A549 (cell line): ENCODE measurements around the gene CPNE4. TPM values are rescaled to one million over a fixed set of nuclear protein-coding genes. Genes with fewer than 3 reads are reported as not detected.

Source experiments
- BHLHE40 ChIP-seq: IDR thresholded peaks from 2 replicates; pipeline ENCODE4 v1.6.1; 2012; ENCODE audit warnings: low read depth, low read length, inconsistent platforms
- CBX8 ChIP-seq: fragments of 200-600 bp; sonication (generic); IDR thresholded peaks from 2 replicates; pipeline ENCODE4 v1.6.1; 2016
- CHD2 ChIP-seq: fragments of 150-350 bp; IDR thresholded peaks from 2 replicates; pipeline ENCODE4 v1.6.1; 2014; ENCODE audit warnings: low read length; ENCODE audit not compliant: partially characterized antibody
- EHF ChIP-seq: fragments of 250-450 bp; sonication (Bioruptor Pico); IDR thresholded peaks from 2 replicates; pipeline ENCODE4 v1.5.0; 2020; ENCODE audit warnings: mild to moderate bottlenecking
- ELK1 ChIP-seq: fragments of 150-350 bp; IDR thresholded peaks from 2 replicates; pipeline ENCODE4 v1.6.1; 2014; ENCODE audit warnings: low read depth, mild to moderate bottlenecking, low read length
- HDAC2 ChIP-seq: fragments of 200-600 bp; sonication (generic); IDR thresholded peaks from 2 replicates; pipeline ENCODE4 v1.6.1; 2016
- HOXA7 ChIP-seq: fragments of 250-450 bp; sonication (Bioruptor Pico); IDR thresholded peaks from 2 replicates; pipeline ENCODE4 v1.5.0; 2020; ENCODE audit warnings: mild to moderate bottlenecking, moderate library complexity
- HOXB13 ChIP-seq: fragments of 250-450 bp; sonication (Bioruptor Pico); IDR thresholded peaks from 2 replicates; pipeline ENCODE4 v1.5.0; 2020; ENCODE audit warnings: low read depth, mild to moderate bottlenecking, moderate library complexity
- HOXB5 ChIP-seq: fragments of 250-450 bp; sonication (Bioruptor Pico); IDR thresholded peaks from 2 replicates; pipeline ENCODE4 v1.5.0; 2020; ENCODE audit warnings: mild to moderate bottlenecking, moderate library complexity
- JUN ChIP-seq, 2 experiments: fragments of >200 bp; sonication (Bioruptor Twin); formaldehyde crosslinking; IDR thresholded peaks; 2 replicates in 1 of 2; 3 replicates in 1 of 2; pipeline ENCODE4 v1.6.1; 2016 to 2017
- MAX ChIP-seq: IDR thresholded peaks from 2 replicates; pipeline ENCODE4 v1.6.1; 2012
- NFE2L2 ChIP-seq: fragments of 150-350 bp; conservative IDR thresholded peaks from 2 replicates; pipeline ENCODE4 v1.6.1; 2014; ENCODE audit warnings: low read length
- PHF8 ChIP-seq: fragments of 200-600 bp; sonication (generic); IDR thresholded peaks from 2 replicates; pipeline ENCODE4 v1.6.1; 2016; ENCODE audit warnings: low read depth, mild to moderate bottlenecking, antibody characterized with exemption, moderate library complexity, borderline replicate concordance
- POLR2AphosphoS2 ChIP-seq: conservative IDR thresholded peaks from 2 replicates; pipeline ENCODE4 v1.6.1; 2012; ENCODE audit warnings: low read length, improper control_type of control experiment, inconsistent platforms
- RAD21 ChIP-seq, 2 experiments: fragments of >200 bp in 1 of 2; sonication (Bioruptor Twin) in 1 of 2; formaldehyde crosslinking in 1 of 2; IDR thresholded peaks in 1 of 2; conservative IDR thresholded peaks in 1 of 2; 2 replicates in 1 of 2; 3 replicates in 1 of 2; pipeline ENCODE4 v1.6.1; 2012 to 2018; ENCODE audit warnings: inconsistent platforms in 1 of 2
- RNF2 ChIP-seq: fragments of 200-600 bp; sonication (generic); IDR thresholded peaks from 2 replicates; pipeline ENCODE4 v1.6.1; 2016; ENCODE audit warnings: low read depth, mild to moderate bottlenecking, antibody characterized with exemption, moderate library complexity, borderline replicate concordance
- SMC3 ChIP-seq: fragments of >200 bp; sonication (Bioruptor Twin); formaldehyde crosslinking; IDR thresholded peaks from 3 replicates; pipeline ENCODE4 v1.6.1; 2018; ENCODE audit warnings: inconsistent platforms
- SREBF2 ChIP-seq: fragments of 450-650 bp; IDR thresholded peaks from 2 replicates; pipeline ENCODE4 v1.6.1; 2014; ENCODE audit warnings: mild to moderate bottlenecking, moderate library complexity
- TFCP2L1 ChIP-seq: fragments of 250-450 bp; sonication (Bioruptor Pico); IDR thresholded peaks from 2 replicates; pipeline ENCODE4 v1.5.0; 2021; ENCODE audit warnings: mild to moderate bottlenecking
- TP53 ChIP-seq: fragments of 250-450 bp; sonication (Bioruptor Pico); IDR thresholded peaks from 2 replicates; pipeline ENCODE4 v1.5.0; 2021; ENCODE audit warnings: mild to moderate bottlenecking, moderate library complexity
- ZFP36 ChIP-seq: fragments of 450-650 bp; IDR thresholded peaks from 2 replicates; pipeline ENCODE4 v1.6.1; 2014; ENCODE audit warnings: borderline replicate concordance; ENCODE audit not compliant: partially characterized antibody
- polyA plus RNA-seq, 4 experiments: library from polyadenylated mRNA; depleted of rRNA in 3 of 4; stranded (reverse); fragments of >200 nt; fragmentation: RNase III in 1 of 4; extraction: RNeasy Plus Mini Kit Qiagen cat#74134 plus additional on column Dnase treatment in 1 of 4; gene quantifications; 2 replicates in 3 of 4; 3 replicates in 1 of 4; pipeline ENCODE4 v1.2.3, GENCODE V29; 2011 to 2017
- TF ChIP-seq, protein P1 (sequence below): fragments of 250-450 bp; sonication (Bioruptor Pico); IDR thresholded peaks from 2 replicates; pipeline ENCODE4 v1.5.0; 2021; ENCODE audit warnings: mild to moderate bottlenecking, moderate library complexity, borderline replicate concordance
- TF ChIP-seq, protein P2 (sequence below): fragments of >200 bp; sonication (Bioruptor Twin); formaldehyde crosslinking; IDR thresholded peaks from 2 replicates; pipeline ENCODE4 v1.6.1; 2016
- TF ChIP-seq, protein P3 (sequence below): fragments of 450-650 bp; IDR thresholded peaks from 2 replicates; pipeline ENCODE4 v1.6.1; 2014; ENCODE audit warnings: antibody characterized with exemption
- TF ChIP-seq, protein P4 (sequence below): IDR thresholded peaks from 2 replicates; pipeline ENCODE4 v1.6.1; 2012
- TF ChIP-seq, protein P5 (sequence below): fragments of >200 bp; sonication (Bioruptor Twin); formaldehyde crosslinking; IDR thresholded peaks from 3 replicates; pipeline ENCODE4 v1.5.1; 2016

The CPNE4 gene
- polyA plus RNA-seq, 2 of the 4 experiments (the other 2 are of a cell fraction), result 3.6 to 8.7 TPM

DNA sequence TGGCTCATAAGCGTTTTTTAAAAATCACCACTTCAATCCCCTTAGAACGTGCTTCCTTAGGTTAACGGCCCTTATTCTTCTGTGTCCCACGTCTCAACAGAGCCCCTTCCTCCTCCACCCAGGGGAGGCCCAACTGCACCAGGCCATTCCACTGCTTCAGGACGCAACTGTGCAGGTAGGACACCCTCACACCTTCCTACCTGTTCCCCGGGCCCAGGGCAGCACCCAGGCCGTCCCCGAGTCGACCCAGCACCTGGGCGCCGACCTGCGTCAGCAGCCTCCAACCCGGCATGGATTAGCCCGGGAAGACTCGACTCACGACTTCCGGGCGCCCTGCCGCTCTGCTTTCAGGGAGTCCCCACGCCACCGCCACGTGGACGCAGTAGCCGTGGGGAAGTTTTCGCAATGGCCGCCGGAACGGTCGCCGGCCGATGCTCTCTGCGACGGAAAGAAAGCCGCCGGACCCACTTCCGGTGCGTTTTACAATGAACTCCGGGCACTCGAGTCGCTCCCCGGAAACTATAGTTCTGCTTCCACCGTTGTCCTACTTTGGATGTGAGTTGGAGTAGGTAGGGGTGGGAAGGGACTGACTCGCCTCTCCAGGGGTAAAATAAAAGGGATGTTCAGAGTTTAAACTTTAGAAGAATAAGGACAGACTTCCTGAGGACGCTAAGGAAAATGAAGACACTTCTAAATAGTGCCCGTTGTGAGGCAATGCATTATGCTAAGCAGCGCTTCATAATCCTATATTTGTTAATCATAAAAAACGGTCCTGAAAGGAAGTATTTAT is 532.1 kb downstream of the CPNE4 start, which contains the start of gene MRPL3 (continued):
- TF ChIP-seq ZFP36 (no peak), HDAC2 (no peak), HOXB5 (CRISPR knock-in tag) (peak; percentile 65; the same call in 1 of the 2 replicates), RAD21 (conservative IDR thresholded peaks at IDR 0.05 in 1 of 2, IDR thresholded peaks at IDR 0.05 in 1 of 2) (0 out of 5 replicates have a peak, but pooled peaks of 1 of the 2 experiments have one; percentile 22), PHF8 (peak; percentile 94), TFCP2L1 (CRISPR knock-in tag) (no peak), CBX8 (no peak), RNF2 (no peak), SMC3 (0 out of 3 replicates have a peak, but pooled peaks have one; percentile 23), POLR2AphosphoS2 (no peak), TP53 (CRISPR knock-in tag) (no peak), MAX (peak; percentile 100), HOXB13 (CRISPR knock-in tag) (peak; percentile 85; the same call in 1 of the 2 replicates), NFE2L2 (no peak), SREBF2 (no peak), EHF (CRISPR knock-in tag) (no peak), BHLHE40 (no peak), JUN (IDR thresholded peaks at IDR 0.05) (peak; percentile 43 to 82; a peak in 3 of 5 replicates), CHD2 (no peak), HOXA7 (CRISPR knock-in tag) (no peak), ELK1 (no peak)
- TF ChIP-seq, protein P1, sequence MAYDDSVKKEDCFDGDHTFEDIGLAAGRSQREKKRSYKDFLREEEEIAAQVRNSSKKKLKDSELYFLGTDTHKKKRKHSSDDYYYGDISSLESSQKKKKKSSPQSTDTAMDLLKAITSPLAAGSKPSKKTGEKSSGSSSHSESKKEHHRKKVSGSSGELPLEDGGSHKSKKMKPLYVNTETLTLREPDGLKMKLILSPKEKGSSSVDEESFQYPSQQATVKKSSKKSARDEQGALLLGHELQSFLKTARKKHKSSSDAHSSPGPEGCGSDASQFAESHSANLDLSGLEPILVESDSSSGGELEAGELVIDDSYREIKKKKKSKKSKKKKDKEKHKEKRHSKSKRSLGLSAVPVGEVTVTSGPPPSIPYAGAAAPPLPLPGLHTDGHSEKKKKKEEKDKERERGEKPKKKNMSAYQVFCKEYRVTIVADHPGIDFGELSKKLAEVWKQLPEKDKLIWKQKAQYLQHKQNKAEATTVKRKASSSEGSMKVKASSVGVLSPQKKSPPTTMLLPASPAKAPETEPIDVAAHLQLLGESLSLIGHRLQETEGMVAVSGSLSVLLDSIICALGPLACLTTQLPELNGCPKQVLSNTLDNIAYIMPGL (CRISPR knock-in tag), result no peak
- TF ChIP-seq, protein P2, sequence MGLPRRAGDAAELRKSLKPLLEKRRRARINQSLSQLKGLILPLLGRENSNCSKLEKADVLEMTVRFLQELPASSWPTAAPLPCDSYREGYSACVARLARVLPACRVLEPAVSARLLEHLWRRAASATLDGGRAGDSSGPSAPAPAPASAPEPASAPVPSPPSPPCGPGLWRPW, result no peak
- TF ChIP-seq, protein P3, sequence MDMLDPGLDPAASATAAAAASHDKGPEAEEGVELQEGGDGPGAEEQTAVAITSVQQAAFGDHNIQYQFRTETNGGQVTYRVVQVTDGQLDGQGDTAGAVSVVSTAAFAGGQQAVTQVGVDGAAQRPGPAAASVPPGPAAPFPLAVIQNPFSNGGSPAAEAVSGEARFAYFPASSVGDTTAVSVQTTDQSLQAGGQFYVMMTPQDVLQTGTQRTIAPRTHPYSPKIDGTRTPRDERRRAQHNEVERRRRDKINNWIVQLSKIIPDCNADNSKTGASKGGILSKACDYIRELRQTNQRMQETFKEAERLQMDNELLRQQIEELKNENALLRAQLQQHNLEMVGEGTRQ, result no peak
- TF ChIP-seq, protein P4, sequence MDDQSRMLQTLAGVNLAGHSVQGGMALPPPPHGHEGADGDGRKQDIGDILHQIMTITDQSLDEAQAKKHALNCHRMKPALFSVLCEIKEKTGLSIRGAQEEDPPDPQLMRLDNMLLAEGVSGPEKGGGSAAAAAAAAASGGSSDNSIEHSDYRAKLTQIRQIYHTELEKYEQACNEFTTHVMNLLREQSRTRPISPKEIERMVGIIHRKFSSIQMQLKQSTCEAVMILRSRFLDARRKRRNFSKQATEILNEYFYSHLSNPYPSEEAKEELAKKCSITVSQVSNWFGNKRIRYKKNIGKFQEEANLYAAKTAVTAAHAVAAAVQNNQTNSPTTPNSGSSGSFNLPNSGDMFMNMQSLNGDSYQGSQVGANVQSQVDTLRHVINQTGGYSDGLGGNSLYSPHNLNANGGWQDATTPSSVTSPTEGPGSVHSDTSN, result 0 out of 2 replicates have a peak, but pooled peaks have one; percentile 24
- TF ChIP-seq, protein P5, sequence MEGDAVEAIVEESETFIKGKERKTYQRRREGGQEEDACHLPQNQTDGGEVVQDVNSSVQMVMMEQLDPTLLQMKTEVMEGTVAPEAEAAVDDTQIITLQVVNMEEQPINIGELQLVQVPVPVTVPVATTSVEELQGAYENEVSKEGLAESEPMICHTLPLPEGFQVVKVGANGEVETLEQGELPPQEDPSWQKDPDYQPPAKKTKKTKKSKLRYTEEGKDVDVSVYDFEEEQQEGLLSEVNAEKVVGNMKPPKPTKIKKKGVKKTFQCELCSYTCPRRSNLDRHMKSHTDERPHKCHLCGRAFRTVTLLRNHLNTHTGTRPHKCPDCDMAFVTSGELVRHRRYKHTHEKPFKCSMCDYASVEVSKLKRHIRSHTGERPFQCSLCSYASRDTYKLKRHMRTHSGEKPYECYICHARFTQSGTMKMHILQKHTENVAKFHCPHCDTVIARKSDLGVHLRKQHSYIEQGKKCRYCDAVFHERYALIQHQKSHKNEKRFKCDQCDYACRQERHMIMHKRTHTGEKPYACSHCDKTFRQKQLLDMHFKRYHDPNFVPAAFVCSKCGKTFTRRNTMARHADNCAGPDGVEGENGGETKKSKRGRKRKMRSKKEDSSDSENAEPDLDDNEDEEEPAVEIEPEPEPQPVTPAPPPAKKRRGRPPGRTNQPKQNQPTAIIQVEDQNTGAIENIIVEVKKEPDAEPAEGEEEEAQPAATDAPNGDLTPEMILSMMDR, result no peak
